ENCODE measurements around the gene THSD7B.

The THSD7B gene

DNA sequence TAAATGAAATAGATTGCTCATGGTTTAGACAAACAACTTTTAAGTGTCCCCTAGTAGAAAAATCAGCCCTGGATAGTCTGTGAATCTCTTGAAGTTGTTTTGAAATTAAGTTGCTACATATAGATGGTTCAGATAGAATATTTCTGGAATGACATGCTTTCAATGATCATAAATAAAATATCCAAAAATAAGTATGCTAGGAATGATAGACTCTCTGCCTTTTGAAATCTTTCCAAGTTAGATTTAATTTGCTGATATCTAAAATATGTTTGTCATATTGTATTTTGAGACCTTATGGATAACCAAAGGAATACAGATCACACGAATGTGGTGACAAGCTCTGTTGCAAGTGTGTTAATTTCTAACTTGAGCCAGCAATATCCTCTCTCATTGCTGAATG, 488.7 kb downstream of the THSD7B start:
- H3K4me2 ChIP-seq, result no peak overlapping the region
- no peaks in the 10 kb centered on the region for H4K20me1 ChIP-seq
- no peak overlapping the region for H3K27ac ChIP-seq
- H3K36me3 ChIP-seq, result no peaks in the 10 kb centered on the region
- no peaks in the 10 kb centered on the region for H3K9me3 ChIP-seq
- H3K9ac ChIP-seq, result no peak overlapping the region
- no peak overlapping the region for H3K4me3 ChIP-seq
- no peaks in the 10 kb centered on the region for H3K4me1 ChIP-seq
- TF ChIP-seq Cebpa-rat (IDR thresholded peaks at IDR 0.05), result no peak
- H3K27me3 ChIP-seq, result no peaks in the 10 kb centered on the region

DNA sequence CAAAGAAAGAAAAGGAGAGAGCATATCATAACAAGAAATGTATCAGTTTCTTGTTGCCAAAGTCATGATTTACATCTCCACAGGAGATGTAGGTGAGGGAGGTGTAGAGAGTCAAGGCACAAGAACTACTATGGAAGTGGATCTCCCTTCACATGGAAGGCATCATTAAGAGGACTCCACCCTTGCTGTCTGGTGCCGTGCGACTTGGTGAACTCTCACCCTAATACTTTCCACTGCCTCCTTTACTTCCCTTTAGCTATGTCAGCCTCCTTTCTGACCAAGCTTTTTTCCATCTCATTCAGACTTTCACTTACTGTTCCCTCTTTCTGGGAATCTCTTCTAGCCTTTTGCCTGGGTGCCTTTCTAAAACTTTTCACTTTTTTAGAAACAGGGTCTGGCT, 490.0 kb downstream of the THSD7B start:
- Histone ChIP-seq H3K9me3 (no peaks in the 10 kb centered on the region), H3K27me3 (no peaks in the 10 kb centered on the region), H3K9ac (no peak overlapping the region), H3K4me1 (no peaks in the 10 kb centered on the region), H3K27ac (no peak overlapping the region), H3K4me2 (no peak overlapping the region), H3K4me3 (no peak overlapping the region), H3K36me3 (no peaks in the 10 kb centered on the region), H4K20me1 (no peaks in the 10 kb centered on the region)
- TF ChIP-seq Cebpa-rat (IDR thresholded peaks at IDR 0.05), result no peak

DNA sequence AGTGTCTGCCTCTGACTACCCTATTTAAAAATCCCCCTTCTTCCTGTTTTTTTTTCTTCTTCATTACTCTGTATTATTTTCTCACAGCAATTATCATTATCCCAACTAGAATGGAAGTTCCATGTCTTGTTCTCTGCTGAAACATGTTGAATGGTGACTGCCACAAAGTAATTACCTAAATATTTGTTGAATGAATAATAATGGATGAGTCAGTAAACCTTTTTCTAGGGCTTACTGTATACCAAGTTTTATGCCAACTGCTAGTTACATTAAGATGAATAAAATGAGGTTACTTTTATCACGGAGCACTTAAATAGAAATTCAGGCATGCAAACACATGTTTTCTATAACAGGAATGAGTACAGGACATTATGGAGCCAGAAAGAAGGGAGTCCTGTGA, 490.6 kb downstream of the THSD7B start:
- Histone ChIP-seq H3K36me3 (no peaks in the 10 kb centered on the region), H3K4me3 (no peak overlapping the region), H3K27me3 (no peaks in the 10 kb centered on the region), H3K4me2 (no peak overlapping the region), H4K20me1 (no peaks in the 10 kb centered on the region), H3K4me1 (no peaks in the 10 kb centered on the region), H3K9me3 (no peaks in the 10 kb centered on the region), H3K9ac (no peak overlapping the region), H3K27ac (no peak overlapping the region)
- TF ChIP-seq Cebpa-rat (IDR thresholded peaks at IDR 0.05), result no peak

DNA sequence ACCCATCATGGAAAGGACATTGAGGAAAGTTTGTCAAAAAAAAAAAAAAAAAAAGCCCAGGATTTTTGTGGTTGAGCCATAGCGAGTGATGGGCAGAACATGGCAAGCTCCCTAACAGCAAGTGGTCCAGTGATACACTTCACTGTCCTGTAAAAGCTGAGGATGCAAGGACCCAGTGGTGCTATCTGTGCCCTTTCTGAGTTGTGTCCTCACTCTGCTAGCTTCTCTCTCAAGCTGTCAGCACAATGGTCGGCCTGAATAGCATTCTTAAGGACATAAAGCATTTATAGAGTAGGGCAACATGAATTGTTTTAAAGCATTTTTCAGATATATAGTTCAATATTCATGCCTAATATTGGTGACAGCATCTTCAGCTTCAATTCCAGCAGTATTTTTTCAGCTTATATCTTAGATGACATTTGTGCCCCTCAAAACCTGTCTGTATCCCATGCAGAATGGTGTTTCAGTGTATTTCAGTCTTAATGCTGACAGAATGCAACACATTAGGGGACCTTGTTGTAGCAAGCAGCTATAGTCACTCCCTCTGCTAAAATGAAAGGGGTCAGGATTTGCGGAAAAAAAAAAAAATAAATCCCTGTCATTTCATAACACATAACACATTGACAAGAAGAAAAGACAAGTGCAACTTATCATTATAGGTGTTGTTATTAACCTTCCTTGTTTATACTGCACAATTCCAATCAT, 496.7 kb downstream of the THSD7B start:
- TF ChIP-seq Cebpa-rat (IDR thresholded peaks at IDR 0.05), result no peak
- no peaks in the 10 kb centered on the region for H4K20me1 ChIP-seq
- no peaks in the 10 kb centered on the region for H3K27me3 ChIP-seq
- H3K27ac ChIP-seq, result no peak overlapping the region
- no peaks in the 10 kb centered on the region for H3K4me1 ChIP-seq
- no peak overlapping the region for H3K4me3 ChIP-seq
- H3K36me3 ChIP-seq, result no peaks in the 10 kb centered on the region
- H3K9ac ChIP-seq, result no peak overlapping the region
- H3K9me3 ChIP-seq, result no peaks in the 10 kb centered on the region
- H3K4me2 ChIP-seq, result no peak overlapping the region

DNA sequence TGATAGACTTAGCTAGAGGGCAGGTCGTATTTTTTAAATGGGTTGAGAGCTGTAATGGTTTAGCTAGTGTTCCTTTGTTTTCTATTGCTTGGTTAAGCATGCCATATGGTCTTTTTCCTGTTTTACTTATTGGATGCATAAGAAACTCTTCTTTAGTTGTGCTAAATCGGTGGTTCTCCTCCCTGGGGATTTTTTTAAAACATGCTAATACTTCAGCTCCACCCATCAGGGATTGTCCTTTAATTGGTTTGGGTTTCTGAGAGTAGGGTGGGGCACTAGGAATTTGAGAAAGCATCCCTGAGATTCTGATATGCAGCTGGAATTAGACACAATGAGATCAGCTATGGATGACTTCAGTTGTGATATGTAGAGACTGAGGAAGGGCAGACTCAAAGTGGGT, 497.2 kb downstream of the THSD7B start:
- H3K4me1 ChIP-seq, result no peaks in the 10 kb centered on the region
- no peak overlapping the region for H3K4me3 ChIP-seq
- H3K9me3 ChIP-seq, result no peaks in the 10 kb centered on the region
- no peak overlapping the region for H3K9ac ChIP-seq
- no peak overlapping the region for H3K4me2 ChIP-seq
- TF ChIP-seq Cebpa-rat (IDR thresholded peaks at IDR 0.05), result no peak
- no peaks in the 10 kb centered on the region for H3K27me3 ChIP-seq
- no peaks in the 10 kb centered on the region for H3K36me3 ChIP-seq
- no peak overlapping the region for H3K27ac ChIP-seq
- no peaks in the 10 kb centered on the region for H4K20me1 ChIP-seq

DNA sequence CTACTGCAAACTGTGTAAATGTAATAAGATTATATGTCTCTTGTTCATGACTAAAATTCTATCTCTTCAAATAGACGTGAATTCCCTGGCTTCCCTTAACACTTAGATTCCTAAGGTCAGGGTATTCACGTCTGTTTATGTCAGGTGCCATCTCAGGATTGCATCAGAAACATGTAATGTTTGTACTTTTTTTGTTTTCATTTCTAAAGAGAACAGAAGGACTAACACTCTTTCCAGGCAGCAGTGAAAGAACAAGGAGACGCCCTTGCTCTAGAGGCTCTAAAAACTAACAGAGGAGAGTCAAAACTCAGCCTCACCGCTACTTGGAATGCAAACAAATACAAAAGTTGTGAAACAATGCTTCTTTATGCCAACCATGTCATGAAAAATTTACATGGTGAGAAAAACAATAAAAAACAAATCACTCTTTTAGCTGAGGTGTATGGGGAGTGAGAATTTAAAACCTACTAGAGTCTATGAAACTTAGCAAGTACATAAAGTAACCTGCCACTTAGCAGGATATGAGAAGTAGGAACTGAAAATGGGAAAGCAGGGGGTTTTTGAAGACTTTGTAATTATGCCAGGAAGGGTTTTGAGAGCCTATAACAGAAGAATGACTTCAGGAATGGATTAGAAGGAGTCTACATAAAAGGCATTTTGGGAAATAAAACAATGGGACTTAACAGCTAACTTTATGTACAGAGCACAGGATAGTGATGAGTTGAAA, 522.7 kb downstream of the THSD7B start:
- Histone ChIP-seq H3K9me3 (no peaks in the 10 kb centered on the region), H3K9ac (no peak overlapping the region), H4K20me1 (no peaks in the 10 kb centered on the region), H3K27ac (no peak overlapping the region), H3K36me3 (no peaks in the 10 kb centered on the region), H3K27me3 (no peaks in the 10 kb centered on the region), H3K4me3 (no peak overlapping the region), H3K4me2 (no peak overlapping the region), H3K4me1 (no peaks in the 10 kb centered on the region)
- no peak for TF ChIP-seq Cebpa-rat (IDR thresholded peaks at IDR 0.05)

DNA sequence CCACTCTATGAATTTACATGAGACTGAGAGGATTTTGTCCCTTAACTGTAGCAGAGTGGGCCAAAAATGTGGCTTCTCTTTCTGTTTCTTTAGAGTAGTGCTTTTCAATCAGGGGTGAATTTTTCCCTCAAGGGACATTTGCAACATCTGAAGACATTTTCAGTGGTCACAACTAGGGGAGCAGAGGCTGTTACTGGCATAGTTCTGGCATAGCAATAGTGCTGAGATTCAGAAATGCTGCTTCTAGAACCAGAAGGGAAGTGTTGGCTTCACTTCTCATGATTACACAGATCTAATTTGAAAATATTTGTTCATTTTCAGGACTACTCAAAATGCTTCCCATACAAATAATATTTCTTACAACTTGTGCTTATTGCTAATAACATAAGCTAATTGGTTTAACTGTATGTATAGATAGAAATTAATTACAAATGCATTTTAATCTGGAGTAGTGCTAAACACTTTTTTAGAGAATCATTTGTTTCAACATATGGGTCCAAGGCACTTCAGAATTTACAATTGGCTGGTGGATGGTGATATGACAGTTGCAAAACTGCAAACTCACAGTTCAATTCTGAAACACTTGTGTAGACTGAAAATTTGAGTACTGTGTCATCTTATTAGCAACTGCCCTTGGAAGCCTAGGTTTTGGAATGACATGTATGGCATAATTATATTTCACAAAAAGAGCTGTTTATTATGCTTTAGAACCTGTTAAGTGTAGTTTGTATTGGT, 526.7 kb downstream of the THSD7B start:
- Histone ChIP-seq H3K9me3 (no peaks in the 10 kb centered on the region), H3K36me3 (no peaks in the 10 kb centered on the region), H3K4me2 (no peak overlapping the region), H3K9ac (no peak overlapping the region), H3K4me3 (no peak overlapping the region), H3K27me3 (no peaks in the 10 kb centered on the region), H3K4me1 (no peaks in the 10 kb centered on the region), H3K27ac (no peak overlapping the region), H4K20me1 (no peaks in the 10 kb centered on the region)
- TF ChIP-seq Cebpa-rat (IDR thresholded peaks at IDR 0.05), result no peak

DNA sequence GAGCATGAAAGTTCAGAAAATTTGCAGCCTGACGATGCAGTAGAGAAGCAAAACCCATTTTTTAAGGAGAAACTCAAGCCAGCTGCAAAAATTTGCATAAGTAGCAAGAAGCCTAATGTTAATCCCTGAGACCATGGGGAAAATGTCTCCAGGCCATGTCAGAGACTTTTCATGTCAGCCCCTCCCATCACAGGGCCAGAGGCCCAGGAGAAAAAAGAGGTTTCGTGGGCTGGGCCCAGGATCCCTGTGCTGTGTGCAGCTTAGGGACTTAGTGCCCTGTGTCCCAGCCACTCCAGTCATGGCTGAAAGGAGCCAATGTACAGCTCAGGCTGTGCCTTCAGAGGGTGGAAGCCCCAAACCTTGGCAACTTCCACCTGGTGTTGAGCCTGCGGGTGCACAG, 533.0 kb downstream of the THSD7B start:
- H3K27ac ChIP-seq, result no peak overlapping the region

DNA sequence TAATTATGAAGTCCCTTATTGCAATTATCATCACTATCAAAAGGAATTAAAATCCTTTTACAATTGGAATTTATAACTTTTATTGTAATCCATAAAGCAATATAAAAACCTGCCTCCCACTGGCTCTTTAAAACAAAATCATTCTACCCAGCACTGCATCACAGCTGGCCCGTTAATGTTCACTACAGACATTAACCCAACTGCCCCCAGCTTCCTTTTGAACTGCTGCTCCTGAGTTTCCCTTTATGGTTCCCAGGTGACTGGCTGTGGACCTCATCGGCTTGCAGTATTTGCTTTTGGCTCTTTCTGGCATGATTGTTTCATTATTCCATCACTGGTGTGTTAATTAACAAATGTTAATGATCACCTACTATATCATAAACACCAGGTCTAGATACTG, 535.6 kb downstream of the THSD7B start:
- no peaks in the 10 kb centered on the region for H3K4me1 ChIP-seq
- H3K9me3 ChIP-seq, result peaks cover 21% of the 10 kb centered on the region
- no peaks in the 10 kb centered on the region for H3K27me3 ChIP-seq
- TF ChIP-seq Cebpa-rat (IDR thresholded peaks at IDR 0.05), result no peak
- H3K27ac ChIP-seq, result no peak overlapping the region
- no peak overlapping the region for H3K9ac ChIP-seq
- H4K20me1 ChIP-seq, result no peaks in the 10 kb centered on the region
- H3K36me3 ChIP-seq, result no peaks in the 10 kb centered on the region
- H3K4me2 ChIP-seq, result no peak overlapping the region
- H3K4me3 ChIP-seq, result no peak overlapping the region

More for the DNA sequence above, 533.0 kb downstream of the THSD7B start:
- no peak overlapping the region for H3K4me2 ChIP-seq
- TF ChIP-seq Cebpa-rat (IDR thresholded peaks at IDR 0.05), result no peak
- no peaks in the 10 kb centered on the region for H3K4me1 ChIP-seq
- H3K9me3 ChIP-seq, result peaks cover 21% of the 10 kb centered on the region
- no peak overlapping the region for H3K4me3 ChIP-seq
- no peak overlapping the region for H3K9ac ChIP-seq
- H3K27me3 ChIP-seq, result no peaks in the 10 kb centered on the region
- no peaks in the 10 kb centered on the region for H4K20me1 ChIP-seq
- H3K36me3 ChIP-seq, result no peaks in the 10 kb centered on the region

DNA sequence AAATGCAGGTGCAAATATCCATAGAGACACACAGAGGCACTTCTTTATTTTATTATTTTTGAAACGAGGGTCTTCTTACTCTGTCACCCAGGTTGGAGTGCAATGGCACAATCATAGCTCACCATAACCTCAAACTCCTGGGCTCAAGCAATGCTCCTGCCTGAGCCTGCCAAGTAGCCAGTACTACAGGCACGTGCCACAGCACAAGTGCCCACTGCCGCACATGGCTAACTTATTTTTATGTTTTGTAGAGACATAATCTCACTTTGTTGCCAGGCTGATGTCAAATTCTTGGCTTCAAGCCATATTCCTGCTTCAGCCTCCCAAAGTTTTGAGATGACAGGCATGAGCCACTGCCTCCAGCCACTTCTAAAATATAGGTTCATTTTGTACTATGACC, 537.6 kb downstream of the THSD7B start:
- Histone ChIP-seq H3K4me1 (no peaks in the 10 kb centered on the region), H3K9ac (no peak overlapping the region), H3K4me2 (no peak overlapping the region), H3K9me3 (peaks cover 15% of the 10 kb centered on the region), H3K27me3 (no peaks in the 10 kb centered on the region), H4K20me1 (no peaks in the 10 kb centered on the region), H3K4me3 (no peak overlapping the region), H3K27ac (no peak overlapping the region), H3K36me3 (no peaks in the 10 kb centered on the region)
- TF ChIP-seq Cebpa-rat (IDR thresholded peaks at IDR 0.05), result no peak
